Trophoblast cell (in vitro differentiated cells and primary cell): ENCODE data around the gene PARD3B.

Experiments used
- DNase-seq, 2 donors: peaks; one replicate each; pipeline ENCODE4 v3.0.0-alpha.2; 2016
- H2AFZ ChIP-seq: 2 replicates; pipeline ENCODE4 v1.6.1; 2013; ENCODE audit warnings: low read length, moderate library complexity, mild to moderate bottlenecking; ENCODE audit not compliant: insufficient read depth, poor library complexity
- H2AK5ac ChIP-seq: 2 replicates; pipeline ENCODE4 v1.6.1; 2013; ENCODE audit warnings: mild to moderate bottlenecking, low read length
- H2BK120ac ChIP-seq: 2 replicates; pipeline ENCODE4 v1.6.1; 2013; ENCODE audit warnings: low read length, mild to moderate bottlenecking, moderate library complexity; ENCODE audit not compliant: insufficient read depth, poor library complexity
- H2BK12ac ChIP-seq: 2 replicates; pipeline ENCODE4 v1.6.1; 2013; ENCODE audit warnings: mild to moderate bottlenecking, low read length, moderate library complexity
- H2BK5ac ChIP-seq: 2 replicates; pipeline ENCODE4 v1.6.1; 2013; ENCODE audit warnings: low read length, low read depth, moderate library complexity, mild to moderate bottlenecking; ENCODE audit not compliant: poor library complexity
- H3K14ac ChIP-seq: 2 replicates; pipeline ENCODE4 v1.6.1; 2013; ENCODE audit warnings: mild to moderate bottlenecking, low read length
- H3K18ac ChIP-seq: 2 replicates; pipeline ENCODE4 v1.6.1; 2013; ENCODE audit warnings: mild to moderate bottlenecking, low read length
- H3K23ac ChIP-seq: 2 replicates; pipeline ENCODE4 v1.6.1; 2013; ENCODE audit warnings: low read length
- H3K27ac ChIP-seq: 2 replicates; pipeline ENCODE4 v1.5.1; 2013; ENCODE audit warnings: low read depth, mild to moderate bottlenecking, inconsistent platforms, low read length, moderate library complexity
- H3K27me3 ChIP-seq: 2 replicates; pipeline ENCODE4 v1.6.1; 2013; ENCODE audit warnings: inconsistent platforms, mild to moderate bottlenecking, low read length, moderate library complexity; ENCODE audit not compliant: insufficient read depth
- H3K36me3 ChIP-seq, 2 experiments: 1 replicate in 1 of 2; 2 replicates in 1 of 2; pipeline ENCODE4 v1.6.1; 2013; ENCODE audit warnings: low read length in 2 of 2, mild to moderate bottlenecking in 2 of 2, moderate library complexity in 1 of 2; ENCODE audit not compliant: insufficient read depth in 2 of 2, control insufficient read depth in 1 of 2
- H3K4ac ChIP-seq: 2 replicates; pipeline ENCODE4 v1.6.1; 2013; ENCODE audit warnings: low read depth, mild to moderate bottlenecking, low read length, moderate library complexity
- H3K4me1 ChIP-seq, 2 experiments: 1 replicate in 1 of 2; 2 replicates in 1 of 2; pipeline ENCODE4 v1.6.1; 2013; ENCODE audit warnings: low read length in 2 of 2, mild to moderate bottlenecking in 2 of 2, moderate library complexity in 1 of 2; ENCODE audit not compliant: insufficient read depth in 2 of 2, control insufficient read depth in 1 of 2
- H3K4me2 ChIP-seq: 2 replicates; pipeline ENCODE4 v1.6.1; 2013; ENCODE audit warnings: inconsistent platforms, mild to moderate bottlenecking, low read length, moderate library complexity
- H3K4me3 ChIP-seq: 2 replicates; pipeline ENCODE4 v1.5.1; 2013; ENCODE audit warnings: mild to moderate bottlenecking, low read depth, low read length, inconsistent platforms
- H3K79me1 ChIP-seq: one replicate; pipeline ENCODE4 v1.6.1; 2013; ENCODE audit warnings: low read length
- H3K79me2 ChIP-seq: 2 replicates; pipeline ENCODE4 v1.6.1; 2013; ENCODE audit warnings: low read length, mild to moderate bottlenecking; ENCODE audit not compliant: control insufficient read depth, insufficient read depth, poor library complexity
- H3K9ac ChIP-seq: 2 replicates; pipeline ENCODE4 v1.6.1; 2013; ENCODE audit warnings: mild to moderate bottlenecking, low read length
- H3K9me3 ChIP-seq: 2 replicates; pipeline ENCODE4 v1.6.1; 2013; ENCODE audit warnings: low read depth, mild to moderate bottlenecking, control low read depth, inconsistent platforms, low read length; ENCODE audit not compliant: insufficient read depth
- H4K12ac ChIP-seq: 2 replicates; pipeline ENCODE4 v1.6.1; 2013; ENCODE audit warnings: low read depth, mild to moderate bottlenecking, low read length, moderate library complexity
- H4K8ac ChIP-seq: 2 replicates; pipeline ENCODE4 v1.6.1; 2013; ENCODE audit warnings: low read depth, mild to moderate bottlenecking, low read length, moderate library complexity
- H4K91ac ChIP-seq: one replicate; pipeline ENCODE4 v1.6.1; 2013; ENCODE audit warnings: low read depth, mild to moderate bottlenecking, low read length, moderate library complexity
- WGBS: extraction: QIAGEN DNeasy Blood & Tissue Kit; methylation state at CpG from one replicate; pipeline ENCODE4 v1.1.7; 2013; ENCODE audit warnings: missing lambda C conversion rate; ENCODE audit not compliant: insufficient read length, insufficient coverage; ENCODE audit errors: extremely low coverage; 5-methylcytosine and 5-hydroxymethylcytosine counted together

The PARD3B gene

GRCh38 chr2:204575463-204575862 is 30.2 kb downstream of the PARD3B start:
- Histone ChIP-seq H2BK5ac (no peak overlapping the region), H3K14ac (no peak overlapping the region), H3K18ac (no peak overlapping the region), H2AFZ (no peak overlapping the region), H3K79me1 (no peaks in the 10 kb centered on the region), H3K27ac (no peak overlapping the region), H3K23ac (no peak overlapping the region), H3K9ac (no peak overlapping the region), H3K4me3 (no peak overlapping the region), H3K4me2 (no peak overlapping the region), H4K12ac (no peak overlapping the region), H3K36me3 (no peaks in the 10 kb centered on the region), H2BK120ac (no peak overlapping the region), H2BK12ac (no peak overlapping the region), H3K27me3 (no peaks in the 10 kb centered on the region), H3K4me1 (no peaks in the 10 kb centered on the region), H3K9me3 (no peaks in the 10 kb centered on the region), H2AK5ac (no peak overlapping the region), H4K91ac (no peak overlapping the region), H4K8ac (no peak overlapping the region), H3K79me2 (no peaks in the 10 kb centered on the region), H3K4ac (no peak overlapping the region)
- no peak for DNase-seq
- no CpG with 5 or more reads among the region's 3 CpGs for WGBS

- no peak overlapping the region for H2AK5ac ChIP-seq
- no peak overlapping the region for H3K27ac ChIP-seq
- H2AFZ ChIP-seq, result no peak overlapping the region
- no CpG with 5 or more reads among the region's 6 CpGs for WGBS
- H3K9me3 ChIP-seq, result no peaks in the 10 kb centered on the region
- no peak overlapping the region for H3K14ac ChIP-seq
- no peak overlapping the region for H3K4me2 ChIP-seq
- no peak overlapping the region for H3K9ac ChIP-seq
- H3K4ac ChIP-seq, result no peak overlapping the region
- no peaks in the 10 kb centered on the region for H3K4me1 ChIP-seq
- no peak overlapping the region for H4K12ac ChIP-seq
- DNase-seq, result no peak
- H3K23ac ChIP-seq, result no peak overlapping the region
- no peak overlapping the region for H4K8ac ChIP-seq
- no peak overlapping the region for H3K4me3 ChIP-seq
- no peak overlapping the region for H2BK120ac ChIP-seq
- H2BK12ac ChIP-seq, result no peak overlapping the region
- no peak overlapping the region for H2BK5ac ChIP-seq
- H4K91ac ChIP-seq, result no peak overlapping the region
- no peak overlapping the region for H3K18ac ChIP-seq
- no peaks in the 10 kb centered on the region for H3K36me3 ChIP-seq
- H3K79me1 ChIP-seq, result no peaks in the 10 kb centered on the region
- no peaks in the 10 kb centered on the region for H3K27me3 ChIP-seq
- no peaks in the 10 kb centered on the region for H3K79me2 ChIP-seq
These were observed 31.2 kb downstream of the PARD3B start for GRCh38 chr2:204576362-204576979.

- H3K9ac ChIP-seq, result no peak overlapping the region
- no peak overlapping the region for H3K27ac ChIP-seq
- no peaks in the 10 kb centered on the region for H3K4me1 ChIP-seq
- no peak overlapping the region for H3K4me2 ChIP-seq
- no peaks in the 10 kb centered on the region for H3K79me1 ChIP-seq
- H2BK5ac ChIP-seq, result no peak overlapping the region
- H3K9me3 ChIP-seq, result no peaks in the 10 kb centered on the region
- WGBS, result no CpG with 5 or more reads among the region's 11 CpGs
- no peak for DNase-seq
- no peak overlapping the region for H3K23ac ChIP-seq
- H3K4ac ChIP-seq, result no peak overlapping the region
- H4K12ac ChIP-seq, result no peak overlapping the region
- no peak overlapping the region for H4K91ac ChIP-seq
- no peaks in the 10 kb centered on the region for H3K36me3 ChIP-seq
- H3K27me3 ChIP-seq, result no peaks in the 10 kb centered on the region
- H3K18ac ChIP-seq, result no peak overlapping the region
- no peak overlapping the region for H2AK5ac ChIP-seq
- H4K8ac ChIP-seq, result no peak overlapping the region
- H3K4me3 ChIP-seq, result no peak overlapping the region
- no peak overlapping the region for H3K14ac ChIP-seq
- H2AFZ ChIP-seq, result no peak overlapping the region
- no peak overlapping the region for H2BK12ac ChIP-seq
- no peaks in the 10 kb centered on the region for H3K79me2 ChIP-seq
- H2BK120ac ChIP-seq, result no peak overlapping the region
These were observed 33.8 kb downstream of the PARD3B start for GRCh38 chr2:204578928-204579598.

- H4K91ac ChIP-seq, result no peak overlapping the region
- no peak overlapping the region for H4K8ac ChIP-seq
- no peak overlapping the region for H3K4ac ChIP-seq
- no peak overlapping the region for H3K23ac ChIP-seq
- H3K27ac ChIP-seq, result no peak overlapping the region
- H3K9ac ChIP-seq, result no peak overlapping the region
- H3K4me1 ChIP-seq, result no peaks in the 10 kb centered on the region
- H2BK12ac ChIP-seq, result no peak overlapping the region
- no peaks in the 10 kb centered on the region for H3K36me3 ChIP-seq
- H3K4me2 ChIP-seq, result no peak overlapping the region
- no peaks in the 10 kb centered on the region for H3K79me1 ChIP-seq
- H3K18ac ChIP-seq, result no peak overlapping the region
- no peak overlapping the region for H2AK5ac ChIP-seq
- H2BK120ac ChIP-seq, result no peak overlapping the region
- H3K14ac ChIP-seq, result no peak overlapping the region
- H2BK5ac ChIP-seq, result no peak overlapping the region
- no CpG with 5 or more reads among the region's 4 CpGs for WGBS
- no peak overlapping the region for H3K4me3 ChIP-seq
- H2AFZ ChIP-seq, result no peak overlapping the region
- no peaks in the 10 kb centered on the region for H3K9me3 ChIP-seq
- DNase-seq, result no peak
- no peaks in the 10 kb centered on the region for H3K79me2 ChIP-seq
- no peaks in the 10 kb centered on the region for H3K27me3 ChIP-seq
- no peak overlapping the region for H4K12ac ChIP-seq
These were observed 36.7 kb downstream of the PARD3B start for GRCh38 chr2:204581946-204582345.
